Neural cell (in vitro differentiated cells): ENCODE results near the gene ESRRB.

Experiments
- EP300 ChIP-seq: fragments of 450-650 bp; conservative IDR thresholded peaks from 2 replicates; pipeline ENCODE4 v1.6.1; 2014; ENCODE audit warnings: antibody characterized with exemption, mild to moderate bottlenecking, moderate library complexity; ENCODE audit not compliant: poor library complexity, severe bottlenecking
- EZH2 ChIP-seq: fragments of 200-600, 300-800 bp; shearing (Covaris generic), sonication (generic); IDR thresholded peaks from 2 replicates; pipeline ENCODE4 v1.6.1; 2014; ENCODE audit warnings: antibody characterized with exemption, low read length, borderline replicate concordance, mild to moderate bottlenecking; ENCODE audit not compliant: insufficient read depth, poor library complexity, severe bottlenecking
- MXI1 ChIP-seq: fragments of 450-650 bp; conservative IDR thresholded peaks from 2 replicates; pipeline ENCODE4 v1.6.1; 2014; ENCODE audit warnings: antibody characterized with exemption, mild to moderate bottlenecking; ENCODE audit not compliant: poor library complexity, severe bottlenecking
- POLR2AphosphoS5 ChIP-seq: IDR thresholded peaks from 2 replicates; pipeline ENCODE4 v1.6.1; 2012
- RAD21 ChIP-seq: fragments of 450-650 bp; conservative IDR thresholded peaks from 2 replicates; pipeline ENCODE4 v1.6.1; 2014; ENCODE audit warnings: antibody characterized with exemption, mild to moderate bottlenecking, moderate library complexity
- SMC3 ChIP-seq: fragments of 450-650 bp; conservative IDR thresholded peaks from 2 replicates; pipeline ENCODE4 v1.6.1; 2014; ENCODE audit warnings: antibody characterized with exemption, mild to moderate bottlenecking, moderate library complexity; ENCODE audit not compliant: poor library complexity
- TF ChIP-seq, protein P1 (sequence below): fragments of 450-650 bp; IDR thresholded peaks from 2 replicates; pipeline ENCODE4 v1.5.1; 2014; ENCODE audit warnings: antibody characterized with exemption, mild to moderate bottlenecking, moderate library complexity; ENCODE audit not compliant: poor library complexity, severe bottlenecking

DNA sequence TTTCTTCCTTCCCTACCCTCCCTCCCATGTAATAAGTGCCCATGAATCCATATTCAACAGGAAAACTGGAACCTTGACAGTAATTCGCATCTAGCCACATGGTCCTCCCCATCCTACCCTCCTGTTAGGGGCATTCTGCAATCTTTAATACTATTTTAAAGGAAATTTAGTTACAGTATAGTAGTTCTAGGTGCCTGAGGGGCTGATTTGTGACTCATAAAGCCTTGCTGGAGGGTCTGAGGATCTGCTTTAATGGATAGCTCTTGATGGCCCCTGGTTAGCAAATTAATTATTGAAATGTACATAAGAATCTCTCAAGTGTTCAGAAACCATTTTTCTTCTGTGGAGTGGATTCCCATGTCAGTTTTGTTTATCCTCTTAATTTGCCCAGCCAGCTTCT, 54.1 kb downstream of the ESRRB start:
- TF ChIP-seq, protein P1, sequence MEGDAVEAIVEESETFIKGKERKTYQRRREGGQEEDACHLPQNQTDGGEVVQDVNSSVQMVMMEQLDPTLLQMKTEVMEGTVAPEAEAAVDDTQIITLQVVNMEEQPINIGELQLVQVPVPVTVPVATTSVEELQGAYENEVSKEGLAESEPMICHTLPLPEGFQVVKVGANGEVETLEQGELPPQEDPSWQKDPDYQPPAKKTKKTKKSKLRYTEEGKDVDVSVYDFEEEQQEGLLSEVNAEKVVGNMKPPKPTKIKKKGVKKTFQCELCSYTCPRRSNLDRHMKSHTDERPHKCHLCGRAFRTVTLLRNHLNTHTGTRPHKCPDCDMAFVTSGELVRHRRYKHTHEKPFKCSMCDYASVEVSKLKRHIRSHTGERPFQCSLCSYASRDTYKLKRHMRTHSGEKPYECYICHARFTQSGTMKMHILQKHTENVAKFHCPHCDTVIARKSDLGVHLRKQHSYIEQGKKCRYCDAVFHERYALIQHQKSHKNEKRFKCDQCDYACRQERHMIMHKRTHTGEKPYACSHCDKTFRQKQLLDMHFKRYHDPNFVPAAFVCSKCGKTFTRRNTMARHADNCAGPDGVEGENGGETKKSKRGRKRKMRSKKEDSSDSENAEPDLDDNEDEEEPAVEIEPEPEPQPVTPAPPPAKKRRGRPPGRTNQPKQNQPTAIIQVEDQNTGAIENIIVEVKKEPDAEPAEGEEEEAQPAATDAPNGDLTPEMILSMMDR, result no peak
- TF ChIP-seq POLR2AphosphoS5 (no peak), EZH2 (no peak), MXI1 (no peak), RAD21 (no peak), EP300 (no peak), SMC3 (no peak)
